ENCODE results near the gene TMEM238. TPM values are rescaled to one million over a fixed set of nuclear protein-coding genes. Genes with fewer than 3 reads are reported as not detected.
"Not testable (repeated sequence)": the region's sequence is repeated elsewhere in the genome, so short reads cannot be mapped to it uniquely, and the experiment has no call there.

Gene TMEM238
- total and polyA plus RNA-seq, 9 donors, result 0.14 to 0.49 (median 0.26) TPM

GRCh38 chr19:55405638-55406037 lies 21.5 kb upstream of the TMEM238 start:
- no peaks in the 10 kb centered on the region for H3K27me3 ChIP-seq (ENCODE audit: control insufficient read depth, insufficient read depth, low read length)
- no peaks in the 10 kb centered on the region for H3K9me3 ChIP-seq (replicated peaks; ENCODE audit: control insufficient read depth, low read depth, low read length)
- no peak for DNase-seq
- H3K4me3 ChIP-seq (ENCODE audit: low read length), result no peak overlapping the region
- H3K27ac ChIP-seq (ENCODE audit: low read length), result no peak overlapping the region
- peaks cover 50% of the 10 kb centered on the region for H3K36me3 ChIP-seq (ENCODE audit: control insufficient read depth, insufficient read depth, low read length)
- 75% methylated on average over 4 of the region's 5 CpGs for WGBS (ENCODE audit: insufficient coverage)
- H3K4me1 ChIP-seq (ENCODE audit: control insufficient read depth, insufficient read depth, low read length), result peaks cover 25% of the 10 kb centered on the region

- Histone ChIP-seq H3K36me3 (ENCODE audit: control insufficient read depth, insufficient read depth, low read length) (peaks cover 58% of the 10 kb centered on the region), H3K27ac (ENCODE audit: low read length) (no peak overlapping the region), H3K4me3 (ENCODE audit: low read length) (no peak overlapping the region), H3K9me3 (replicated peaks; ENCODE audit: control insufficient read depth, low read depth, low read length) (no peaks in the 10 kb centered on the region), H3K27me3 (ENCODE audit: control insufficient read depth, insufficient read depth, low read length) (no peaks in the 10 kb centered on the region), H3K4me1 (ENCODE audit: control insufficient read depth, insufficient read depth, low read length) (peaks cover 20% of the 10 kb centered on the region)
- DNase-seq, result no peak
- no CpG with 5 or more reads among the region's 2 CpGs for WGBS (ENCODE audit: insufficient coverage)
These were observed 18.4 kb upstream of the TMEM238 start for GRCh38 chr19:55402509-55402908.

DNA sequence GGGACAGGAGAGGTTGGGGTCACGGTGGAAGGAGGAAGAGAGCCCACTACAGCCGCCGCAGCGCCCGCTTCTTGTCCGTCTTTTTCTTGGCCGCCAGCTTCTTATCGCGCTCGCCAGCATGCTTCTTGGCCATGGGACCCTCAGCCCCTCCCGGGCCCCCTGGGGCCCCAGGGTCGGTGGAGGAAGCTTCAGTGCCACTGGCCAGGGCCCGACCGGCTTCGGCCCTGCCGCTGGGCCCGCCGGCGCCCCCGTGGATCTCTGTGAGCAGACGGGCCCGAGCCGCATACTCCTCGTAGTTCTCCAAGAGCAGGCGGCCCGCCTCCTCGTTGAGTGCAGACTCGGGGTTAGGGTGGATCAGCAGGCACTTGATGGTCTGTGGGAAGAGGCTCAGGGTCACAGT lies 17.3 kb upstream of the TMEM238 start:
- not testable (repeated sequence) for H3K27me3 ChIP-seq (ENCODE audit: control insufficient read depth, insufficient read depth, low read length); H3K27ac ChIP-seq (ENCODE audit: low read length); DNase-seq; H3K4me3 ChIP-seq (ENCODE audit: low read length); H3K9me3 ChIP-seq (replicated peaks; ENCODE audit: control insufficient read depth, low read depth, low read length)
- Histone ChIP-seq H3K36me3 (ENCODE audit: control insufficient read depth, insufficient read depth, low read length) (peaks cover 56% of the 10 kb centered on the region), H3K4me1 (ENCODE audit: control insufficient read depth, insufficient read depth, low read length) (peaks cover 12% of the 10 kb centered on the region)
- 96% methylated on average over 5 of the region's 28 CpGs for WGBS (ENCODE audit: insufficient coverage)

DNA sequence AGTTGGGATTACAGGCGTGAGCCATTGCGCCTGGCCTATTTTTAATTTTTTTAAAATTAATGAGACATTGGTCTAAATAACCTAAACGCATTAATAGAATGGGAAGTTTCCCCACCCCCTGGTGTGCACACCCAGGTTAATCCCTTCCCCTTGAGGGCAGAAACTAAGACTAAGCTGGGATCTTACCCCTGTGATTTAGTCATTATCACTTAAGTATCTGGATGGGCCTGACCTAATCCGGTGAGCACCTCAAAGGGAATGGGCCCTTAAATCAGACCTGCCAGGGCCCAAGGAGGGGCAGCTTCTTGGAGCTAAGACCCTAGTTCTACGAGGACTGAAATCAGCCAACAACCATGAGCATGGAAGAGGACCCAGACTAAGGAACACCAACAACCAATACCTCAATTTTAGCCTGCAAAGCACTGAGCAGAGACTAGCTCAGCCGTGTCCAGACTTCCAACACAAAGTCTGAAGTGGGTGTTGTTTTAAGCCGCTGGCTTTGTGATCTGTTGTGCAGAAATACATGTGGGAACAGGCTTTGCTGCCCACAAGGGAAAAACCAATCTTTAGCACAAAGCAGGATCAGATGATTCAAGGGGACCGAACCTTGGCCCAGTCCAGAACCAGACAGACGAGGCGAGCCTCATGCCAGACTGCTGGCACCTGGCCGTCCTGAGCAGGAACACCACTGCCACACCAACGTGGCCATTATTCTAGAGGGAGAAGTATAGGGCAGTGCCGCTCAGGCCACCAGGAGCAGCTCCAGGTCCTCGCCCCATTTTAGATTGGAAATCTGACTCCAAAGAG lies 16.4 kb upstream of the TMEM238 start:
- no peaks in the 10 kb centered on the region for H3K9me3 ChIP-seq (replicated peaks; ENCODE audit: control insufficient read depth, low read depth, low read length)
- no peaks in the 10 kb centered on the region for H3K27me3 ChIP-seq (ENCODE audit: control insufficient read depth, insufficient read depth, low read length)
- peaks cover 3% of the 10 kb centered on the region for H3K4me1 ChIP-seq (ENCODE audit: control insufficient read depth, insufficient read depth, low read length)
- no peak for DNase-seq
- H3K36me3 ChIP-seq (ENCODE audit: control insufficient read depth, insufficient read depth, low read length), result peaks cover 47% of the 10 kb centered on the region
- no peak overlapping the region for H3K4me3 ChIP-seq (ENCODE audit: low read length)
- H3K27ac ChIP-seq (ENCODE audit: low read length), result no peak overlapping the region
- 83% methylated on average over 9 of the region's 14 CpGs for WGBS (ENCODE audit: insufficient coverage)

DNA sequence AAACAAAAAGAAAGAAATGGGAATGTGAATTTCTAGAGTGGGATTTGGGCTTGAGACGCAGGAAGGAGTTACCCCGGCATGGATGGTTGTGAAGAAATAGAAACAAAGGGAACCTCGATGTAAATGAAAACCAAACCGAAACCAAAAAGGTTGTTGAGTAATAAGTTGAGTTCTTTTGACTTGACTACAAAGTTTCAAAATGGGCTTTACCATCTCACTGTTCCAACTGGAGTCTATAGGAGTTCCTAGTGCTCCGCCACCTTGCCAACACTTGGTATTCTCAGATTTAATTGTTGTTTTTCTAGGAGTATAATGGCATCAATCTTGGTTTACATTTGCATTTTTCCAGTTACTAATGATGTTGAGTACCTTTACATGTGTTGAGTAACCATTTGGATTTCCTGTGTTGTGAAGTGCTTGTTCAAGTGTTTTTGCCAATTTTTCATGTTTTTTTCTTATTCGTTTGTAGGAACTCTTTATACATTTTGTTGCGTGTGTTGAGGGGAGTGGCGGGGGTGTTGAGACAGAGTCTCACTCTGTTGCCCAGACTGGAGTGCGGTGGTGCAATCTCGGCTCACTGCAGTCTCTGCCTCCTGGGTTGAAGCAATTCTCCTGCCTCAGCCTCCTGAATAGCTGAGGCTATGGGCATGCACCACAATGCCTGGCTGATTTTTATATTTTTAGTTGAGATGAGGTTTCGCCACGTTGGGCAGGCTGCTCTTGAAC lies 14.3 kb upstream of the TMEM238 start:
- H3K27ac ChIP-seq (ENCODE audit: low read length), result no peak overlapping the region
- peaks cover 34% of the 10 kb centered on the region for H3K36me3 ChIP-seq (ENCODE audit: control insufficient read depth, insufficient read depth, low read length)
- H3K4me1 ChIP-seq (ENCODE audit: control insufficient read depth, insufficient read depth, low read length), result no peaks in the 10 kb centered on the region
- DNase-seq, result no peak
- 84% methylated on average over 6 of the region's 12 CpGs for WGBS (ENCODE audit: insufficient coverage)
- H3K9me3 ChIP-seq (replicated peaks; ENCODE audit: control insufficient read depth, low read depth, low read length), result no peaks in the 10 kb centered on the region
- H3K4me3 ChIP-seq (ENCODE audit: low read length), result no peak overlapping the region
- no peaks in the 10 kb centered on the region for H3K27me3 ChIP-seq (ENCODE audit: control insufficient read depth, insufficient read depth, low read length)

- H3K36me3 ChIP-seq (ENCODE audit: control insufficient read depth, insufficient read depth, low read length), result peaks cover 33% of the 10 kb centered on the region
- H3K9me3 ChIP-seq (replicated peaks; ENCODE audit: control insufficient read depth, low read depth, low read length), result no peaks in the 10 kb centered on the region
- H3K4me1 ChIP-seq (ENCODE audit: control insufficient read depth, insufficient read depth, low read length), result peaks cover 18% of the 10 kb centered on the region
- no peak overlapping the region for H3K27ac ChIP-seq (ENCODE audit: low read length)
- no peak overlapping the region for H3K4me3 ChIP-seq (ENCODE audit: low read length)
- WGBS (ENCODE audit: insufficient coverage), result 12% methylated on average over 11 of the region's 18 CpGs
- no peak for DNase-seq
- no peaks in the 10 kb centered on the region for H3K27me3 ChIP-seq (ENCODE audit: control insufficient read depth, insufficient read depth, low read length)
These were observed 9.0 kb upstream of the TMEM238 start for GRCh38 chr19:55392820-55393761.

GRCh38 chr19:55391702-55392615 lies 7.9 kb upstream of the TMEM238 start:
- Histone ChIP-seq H3K9me3 (replicated peaks; ENCODE audit: control insufficient read depth, low read depth, low read length) (no peaks in the 10 kb centered on the region), H3K27me3 (ENCODE audit: control insufficient read depth, insufficient read depth, low read length) (no peaks in the 10 kb centered on the region), H3K4me1 (ENCODE audit: control insufficient read depth, insufficient read depth, low read length) (peaks cover 29% of the 10 kb centered on the region), H3K27ac (ENCODE audit: low read length) (no peak overlapping the region), H3K36me3 (ENCODE audit: control insufficient read depth, insufficient read depth, low read length) (peaks cover 45% of the 10 kb centered on the region), H3K4me3 (ENCODE audit: low read length) (no peak overlapping the region)
- 64% methylated on average over 12 of the region's 18 CpGs for WGBS (ENCODE audit: insufficient coverage)
- no peak for DNase-seq

DNA sequence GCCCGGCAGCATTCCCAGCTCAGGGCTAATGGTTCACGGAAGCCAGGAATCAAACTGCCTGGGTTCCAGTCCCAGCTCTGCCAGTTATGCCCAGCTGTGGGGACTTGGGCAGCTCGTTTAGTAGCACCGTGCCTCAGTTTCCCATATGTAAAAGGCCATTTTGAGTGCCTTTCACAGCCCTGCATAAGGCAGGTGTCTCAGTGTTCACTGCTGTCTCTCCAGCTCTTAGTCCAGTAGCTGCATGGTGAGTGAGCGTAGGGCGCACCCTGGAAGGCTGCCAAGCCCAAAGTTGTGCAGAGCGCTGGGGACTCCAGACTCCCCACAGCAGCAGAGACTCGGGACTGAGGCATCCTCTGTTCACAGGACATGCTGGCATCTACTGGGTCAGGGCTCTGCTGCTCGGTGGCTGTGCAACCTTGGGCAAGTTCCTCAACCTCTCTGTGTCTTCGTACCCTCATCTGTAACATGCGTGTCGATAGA lies 7.1 kb upstream of the TMEM238 start:
- Histone ChIP-seq H3K4me3 (ENCODE audit: low read length) (no peak overlapping the region), H3K36me3 (ENCODE audit: control insufficient read depth, insufficient read depth, low read length) (peaks cover 50% of the 10 kb centered on the region), H3K27ac (ENCODE audit: low read length) (no peak overlapping the region), H3K27me3 (ENCODE audit: control insufficient read depth, insufficient read depth, low read length) (no peaks in the 10 kb centered on the region), H3K4me1 (ENCODE audit: control insufficient read depth, insufficient read depth, low read length) (peaks cover 36% of the 10 kb centered on the region), H3K9me3 (replicated peaks; ENCODE audit: control insufficient read depth, low read depth, low read length) (no peaks in the 10 kb centered on the region)
- WGBS (ENCODE audit: insufficient coverage), result 66% methylated on average over 7 of the region's 12 CpGs
- no peak for DNase-seq

DNA sequence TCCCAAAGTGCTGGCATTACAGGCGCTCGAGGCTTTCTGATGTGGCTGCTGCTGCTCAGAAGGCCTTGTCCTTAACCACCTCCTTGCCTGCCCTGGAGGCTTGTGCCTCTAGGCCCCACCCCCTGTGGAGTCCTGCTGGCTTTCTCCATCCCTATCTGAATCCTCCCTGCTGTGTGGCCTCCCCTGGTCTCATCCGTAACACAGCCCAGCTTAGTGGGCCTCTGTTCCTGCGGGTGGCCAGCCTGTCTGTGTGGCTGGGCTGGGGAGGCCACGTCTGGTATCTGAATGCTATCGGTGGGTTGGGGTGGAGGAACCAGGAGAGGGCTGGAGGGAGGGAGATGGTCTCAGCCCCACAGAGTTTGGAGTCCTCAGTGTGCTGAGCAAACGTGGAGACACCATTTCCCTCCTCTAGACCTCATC lies 6.4 kb upstream of the TMEM238 start:
- WGBS (ENCODE audit: insufficient coverage), result 67% methylated on average over 3 of the region's 7 CpGs
- Histone ChIP-seq H3K4me1 (ENCODE audit: control insufficient read depth, insufficient read depth, low read length) (peaks cover 36% of the 10 kb centered on the region), H3K9me3 (replicated peaks; ENCODE audit: control insufficient read depth, low read depth, low read length) (no peaks in the 10 kb centered on the region), H3K27ac (ENCODE audit: low read length) (peak overlapping the region; percentile 7), H3K4me3 (ENCODE audit: low read length) (no peak overlapping the region), H3K36me3 (ENCODE audit: control insufficient read depth, insufficient read depth, low read length) (peaks cover 50% of the 10 kb centered on the region), H3K27me3 (ENCODE audit: control insufficient read depth, insufficient read depth, low read length) (no peaks in the 10 kb centered on the region)
- DNase-seq, result no peak

Measured in muscle of leg (tissue), 11 donors.